Panc1 (cell line): ENCODE results near the gene OR2A42. TPM values are rescaled to one million over a fixed set of nuclear protein-coding genes. Genes with fewer than 3 reads are reported as not detected.
"Not testable (repeated sequence)": the region's sequence is repeated elsewhere in the genome, so short reads cannot be mapped to it uniquely, and the experiment has no call there.

Experiments used
- ATAC-seq: fragments of 200-7000 bp; cut with Tn5 transposase; 2 replicates; pipeline ENCODE4 v1.9.1; 2020; ENCODE audit warnings: mild to moderate bottlenecking, moderate library complexity
- BruUV-seq: library from RNA; stranded (reverse); fragments of 400-500 nt; replicated peaks from 2 replicates; lab custom pipeline; 2021; lab: Mats Ljungman, UMichigan
- CTCF ChIA-PET: fragments of 300-600 bp; sonication (Branson Sonifier 250); formaldehyde crosslinking; loops from one replicate; lab custom pipeline; 2022; ENCODE audit warnings: antibody characterized with exemption; lab: Charles Lee
- POLR2A ChIA-PET: fragments of 300-600 bp; sonication (Branson Sonifier 250); formaldehyde crosslinking; loops from one replicate; lab custom pipeline; 2022; ENCODE audit warnings: antibody characterized with exemption; lab: Charles Lee
- DNase-seq: peaks from one replicate; pipeline ENCODE4 v3.0.0-alpha.2; 2010; ENCODE audit warnings: low read depth, low spot score
- H3K27ac ChIP-seq: 2 replicates; pipeline ENCODE4 v1.5.1; 2011; ENCODE audit warnings: mild to moderate bottlenecking, low read length, inconsistent platforms
- H3K27me3 ChIP-seq: fragments of 200-500 bp; sonication (Bioruptor generic); 2 replicates; pipeline ENCODE4 v1.6.0; 2014; ENCODE audit warnings: low read length, inconsistent platforms; ENCODE audit not compliant: control insufficient read depth, insufficient read depth
- H3K36me3 ChIP-seq: fragments of 200-500 bp; sonication (Bioruptor generic); 2 replicates; pipeline ENCODE4 v1.5.1; 2014; ENCODE audit warnings: inconsistent platforms, mild to moderate bottlenecking, low read length, moderate library complexity; ENCODE audit not compliant: control insufficient read depth, insufficient read depth
- H3K4me1 ChIP-seq: 2 replicates; pipeline ENCODE4 v1.5.1; 2011; ENCODE audit warnings: inconsistent platforms, mild to moderate bottlenecking, low read length, moderate library complexity; ENCODE audit not compliant: control insufficient read depth, insufficient read depth
- H3K4me3 ChIP-seq, 2 experiments: 2 replicates each; pipeline ENCODE4 v1.5.1; 2011 to 2012; ENCODE audit warnings: low read depth in 2 of 2, low read length in 2 of 2, mild to moderate bottlenecking in 2 of 2, inconsistent platforms in 1 of 2, moderate library complexity in 1 of 2
- H3K9me3 ChIP-seq: fragments of 200-500 bp; sonication (Bioruptor generic); 2 replicates; pipeline ENCODE4 v1.5.1; 2014; ENCODE audit warnings: low read depth, mild to moderate bottlenecking, inconsistent platforms, low read length, moderate library complexity; ENCODE audit not compliant: control insufficient read depth, insufficient read depth
- in situ Hi-C: cut with HindIII; loops from 2 replicates; pipeline ENCODE4 v1.10.0; 2016; ENCODE audit warnings: low sequenced_read_pairs, low pct_unique_long_range_greater_than_20kb
- intact Hi-C: fragments of 100-400 bp; cut with micrococcal nuclease; formaldehyde crosslinking; loops from one replicate; pipeline ENCODE4 v1.10.0; 2022; ENCODE audit not compliant: unreplicated experiment
- total RNA-seq: library from RNA; stranded (reverse); gene quantifications from one replicate; pipeline ENCODE4 v1.2.1, GENCODE V29; 2021; ENCODE audit not compliant: unreplicated experiment

Gene OR2A42
- total RNA-seq, 1 experiment from 2014 or later: not detected

GRCh38 chr7:144195212-144195872, 44.1 kb downstream of the OR2A42 start, which contains the start of gene ARHGEF35:
ARHGEF35 (minus strand) TSS chr7:144195833; CDS start chr7:144188383, 7,450 bp downstream.
- peak within 1 kb of the TSS in 1 of 2 experiments; percentile 13; a peak in 1 of 4 replicates for H3K4me3 ChIP-seq
- H3K4me1 ChIP-seq, in situ Hi-C loops, DNase-seq, H3K9me3 ChIP-seq, CTCF ChIA-PET, POLR2A ChIA-PET, intact Hi-C loops, BruUV-seq, H3K27ac ChIP-seq, H3K27me3 ChIP-seq, H3K36me3 ChIP-seq: not testable (repeated sequence)
- peak; percentile 89 for ATAC-seq

GRCh38 chr7:144194453-144194852, 45.0 kb downstream of the OR2A42 start:
- H3K27me3 ChIP-seq, in situ Hi-C loops, POLR2A ChIA-PET, ATAC-seq, H3K9me3 ChIP-seq, BruUV-seq, intact Hi-C loops, H3K4me1 ChIP-seq, DNase-seq, H3K4me3 ChIP-seq, H3K27ac ChIP-seq, CTCF ChIA-PET, H3K36me3 ChIP-seq: not testable (repeated sequence)

- H3K27ac ChIP-seq, H3K4me1 ChIP-seq, CTCF ChIA-PET, POLR2A ChIA-PET, BruUV-seq, in situ Hi-C loops, H3K4me3 ChIP-seq, H3K9me3 ChIP-seq, DNase-seq, intact Hi-C loops, H3K27me3 ChIP-seq, ATAC-seq, H3K36me3 ChIP-seq: not testable (repeated sequence)
Measured at GRCh38 chr7:144193782-144194181, 45.6 kb downstream of the OR2A42 start.

- DNase-seq, H3K4me3 ChIP-seq, H3K36me3 ChIP-seq, CTCF ChIA-PET, POLR2A ChIA-PET, H3K27me3 ChIP-seq, ATAC-seq, intact Hi-C loops, H3K9me3 ChIP-seq, H3K27ac ChIP-seq, BruUV-seq, H3K4me1 ChIP-seq, in situ Hi-C loops: not testable (repeated sequence)
Measured at GRCh38 chr7:144188578-144189171, 50.7 kb downstream of the OR2A42 start.

GRCh38 chr7:144187848-144188247, 51.6 kb downstream of the OR2A42 start:
- H3K27me3 ChIP-seq, H3K4me3 ChIP-seq, ATAC-seq, CTCF ChIA-PET, POLR2A ChIA-PET, in situ Hi-C loops, H3K4me1 ChIP-seq, H3K36me3 ChIP-seq, H3K9me3 ChIP-seq, DNase-seq, intact Hi-C loops, BruUV-seq, H3K27ac ChIP-seq: not testable (repeated sequence)

- BruUV-seq, ATAC-seq, in situ Hi-C loops, H3K36me3 ChIP-seq, H3K27ac ChIP-seq, H3K27me3 ChIP-seq, intact Hi-C loops, H3K4me1 ChIP-seq, H3K4me3 ChIP-seq, POLR2A ChIA-PET, CTCF ChIA-PET, DNase-seq, H3K9me3 ChIP-seq: not testable (repeated sequence)
Measured at GRCh38 chr7:144183166-144183565, 56.2 kb downstream of the OR2A42 start, which contains the start of gene CTAGE4. CTAGE4 (plus strand) TSS chr7:144183466; CDS start chr7:144183504, 38 bp downstream.

- in situ Hi-C loops, H3K9me3 ChIP-seq, DNase-seq, H3K27ac ChIP-seq, H3K27me3 ChIP-seq, H3K4me3 ChIP-seq, POLR2A ChIA-PET, BruUV-seq, CTCF ChIA-PET, H3K4me1 ChIP-seq, H3K36me3 ChIP-seq: not testable (repeated sequence)
- ATAC-seq: 0 out of 2 replicates have a peak, but pooled peaks have one; percentile 26
- intact Hi-C loops: loop anchor here (5.0 kb wide), 1 partner anchor 213 kb away; no protein-coding TSS in a partner anchor
Measured at GRCh38 chr7:144179165-144179479, 60.3 kb downstream of the OR2A42 start.
